ENCODE measurements around the gene NCBP3. TPM values are rescaled to one million over a fixed set of nuclear protein-coding genes. Genes with fewer than 3 reads are reported as not detected.
"Not testable (repeated sequence)": the region's sequence is repeated elsewhere in the genome, so short reads cannot be mapped to it uniquely, and the experiment has no call there.

NCBP3 gene
- total RNA-seq, 1 donor = 21.4 TPM

DNA sequence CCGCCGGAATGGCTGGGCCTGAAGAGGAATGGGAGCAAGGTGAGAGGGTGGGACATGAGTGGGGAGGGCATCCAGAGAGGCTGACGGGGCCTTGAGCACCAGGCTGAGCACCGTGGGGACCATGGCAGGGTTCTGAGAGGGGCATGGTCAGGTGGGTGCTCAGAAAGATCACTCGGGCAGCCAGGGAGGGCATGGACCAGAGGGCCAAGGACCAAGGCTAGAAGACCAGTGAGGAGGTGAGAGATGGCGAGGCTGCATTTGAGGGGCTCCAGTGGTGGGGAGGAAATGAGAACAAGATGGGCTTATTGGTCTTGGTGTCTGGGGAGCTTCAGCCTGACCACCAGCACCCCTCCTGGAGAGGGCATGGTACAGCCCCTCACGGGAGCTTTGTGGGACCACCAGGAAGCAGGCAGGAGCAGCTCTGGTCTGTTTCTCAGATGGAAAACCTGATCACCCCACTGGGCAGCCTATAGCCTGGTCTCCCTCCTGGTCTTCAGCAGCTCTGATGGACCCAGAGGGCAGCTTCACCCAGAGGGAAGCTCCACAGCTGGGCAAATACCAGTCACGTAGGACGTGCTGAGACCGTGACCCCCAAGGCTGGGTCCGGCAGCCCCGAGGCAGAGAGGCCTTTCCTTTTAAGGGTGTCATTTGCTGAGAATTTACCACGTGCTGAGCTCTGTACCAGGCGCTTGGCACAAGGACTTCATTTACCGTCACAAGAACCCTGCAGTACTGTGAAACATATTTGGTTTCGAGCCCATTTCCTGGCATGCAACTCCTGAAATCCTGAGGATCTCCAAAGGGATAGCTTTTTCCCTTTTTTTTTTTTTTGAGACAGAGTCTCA lies 11.4 kb upstream of the NCBP3 start:
- Histone ChIP-seq H3K4me1 (ENCODE audit: insufficient read depth, low read length) (no peaks in the 10 kb centered on the region), H3K4me3 (ENCODE audit: insufficient read depth, low read length) (no peak overlapping the region), H3K27ac (ENCODE audit: low read depth, low read length) (no peak overlapping the region), H3K4me2 (ENCODE audit: insufficient read depth, low read length) (no peak overlapping the region), H3K79me2 (ENCODE audit: insufficient read depth, low read length) (no peaks in the 10 kb centered on the region), H3K27me3 (ENCODE audit: insufficient read depth, low read length) (no peaks in the 10 kb centered on the region), H2AFZ (ENCODE audit: low read length) (no peak overlapping the region), H3K9me3 (ENCODE audit: low read depth, low read length) (no peaks in the 10 kb centered on the region), H3K36me3 (ENCODE audit: insufficient read depth, low read length) (peaks cover 8% of the 10 kb centered on the region), H4K20me1 (ENCODE audit: insufficient read depth, low read length) (no peaks in the 10 kb centered on the region)
- TF ChIP-seq, protein P1, sequence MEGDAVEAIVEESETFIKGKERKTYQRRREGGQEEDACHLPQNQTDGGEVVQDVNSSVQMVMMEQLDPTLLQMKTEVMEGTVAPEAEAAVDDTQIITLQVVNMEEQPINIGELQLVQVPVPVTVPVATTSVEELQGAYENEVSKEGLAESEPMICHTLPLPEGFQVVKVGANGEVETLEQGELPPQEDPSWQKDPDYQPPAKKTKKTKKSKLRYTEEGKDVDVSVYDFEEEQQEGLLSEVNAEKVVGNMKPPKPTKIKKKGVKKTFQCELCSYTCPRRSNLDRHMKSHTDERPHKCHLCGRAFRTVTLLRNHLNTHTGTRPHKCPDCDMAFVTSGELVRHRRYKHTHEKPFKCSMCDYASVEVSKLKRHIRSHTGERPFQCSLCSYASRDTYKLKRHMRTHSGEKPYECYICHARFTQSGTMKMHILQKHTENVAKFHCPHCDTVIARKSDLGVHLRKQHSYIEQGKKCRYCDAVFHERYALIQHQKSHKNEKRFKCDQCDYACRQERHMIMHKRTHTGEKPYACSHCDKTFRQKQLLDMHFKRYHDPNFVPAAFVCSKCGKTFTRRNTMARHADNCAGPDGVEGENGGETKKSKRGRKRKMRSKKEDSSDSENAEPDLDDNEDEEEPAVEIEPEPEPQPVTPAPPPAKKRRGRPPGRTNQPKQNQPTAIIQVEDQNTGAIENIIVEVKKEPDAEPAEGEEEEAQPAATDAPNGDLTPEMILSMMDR (IDR thresholded peaks at IDR 0.05; ENCODE audit: extremely low read depth, low read depth, low read length) = no peak
- DNase-seq (ENCODE audit: insufficient read length, low spot score, missing footprints) = peak; percentile 76

DNA sequence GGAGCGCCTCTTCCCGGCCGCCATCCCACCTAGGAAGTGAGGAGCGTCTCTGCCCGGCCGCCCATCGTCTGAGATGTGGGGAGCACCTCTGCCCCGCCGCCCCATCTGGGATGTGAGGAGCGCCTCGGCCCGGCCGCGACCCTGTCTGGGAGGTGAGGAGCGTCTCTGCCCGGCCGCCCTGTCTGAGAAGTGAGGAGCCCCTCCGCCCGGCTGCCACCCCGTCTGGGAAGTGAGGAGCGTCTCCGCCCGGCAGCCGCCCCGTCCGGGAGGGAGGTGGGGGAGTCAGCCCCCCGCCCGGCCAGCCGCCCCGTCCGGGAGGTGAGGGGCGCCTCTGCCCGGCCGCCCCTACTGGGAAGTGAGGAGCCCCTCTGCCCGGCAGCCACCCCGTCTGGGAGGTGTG lies 8.2 kb upstream of the NCBP3 start:
- not testable (repeated sequence) for H3K4me3 ChIP-seq (ENCODE audit: insufficient read depth, low read length); H3K27me3 ChIP-seq (ENCODE audit: insufficient read depth, low read length); H3K9me3 ChIP-seq (ENCODE audit: low read depth, low read length); H3K4me2 ChIP-seq (ENCODE audit: insufficient read depth, low read length); H3K27ac ChIP-seq (ENCODE audit: low read depth, low read length); H4K20me1 ChIP-seq (ENCODE audit: insufficient read depth, low read length); H3K4me1 ChIP-seq (ENCODE audit: insufficient read depth, low read length); H3K36me3 ChIP-seq (ENCODE audit: insufficient read depth, low read length); H2AFZ ChIP-seq (ENCODE audit: low read length); DNase-seq (ENCODE audit: insufficient read length, low spot score, missing footprints); H3K79me2 ChIP-seq (ENCODE audit: insufficient read depth, low read length)

DNA sequence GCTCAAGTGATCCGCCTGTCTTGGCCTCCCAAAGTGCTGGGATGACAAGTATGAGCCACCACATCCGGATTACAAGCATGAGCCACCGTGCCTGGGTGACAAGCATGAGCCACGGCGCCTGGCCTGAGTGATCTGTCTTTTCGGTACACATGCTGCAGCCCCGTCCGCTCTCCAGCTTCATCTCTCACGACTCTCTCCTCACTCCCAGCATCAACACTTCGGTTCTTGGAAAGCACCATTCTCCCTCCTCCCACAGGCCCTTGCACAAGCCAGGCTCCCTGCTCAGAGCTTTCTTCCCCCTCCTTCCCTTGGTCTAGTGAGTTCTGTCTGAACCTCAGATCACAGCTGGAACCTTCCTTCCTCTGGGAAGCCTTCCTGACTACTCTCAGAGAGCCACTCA lies 6.5 kb upstream of the NCBP3 start:
- Histone ChIP-seq H3K9me3 (ENCODE audit: low read depth, low read length) (no peaks in the 10 kb centered on the region), H3K36me3 (ENCODE audit: insufficient read depth, low read length) (no peaks in the 10 kb centered on the region), H2AFZ (ENCODE audit: low read length) (no peak overlapping the region), H3K4me3 (ENCODE audit: insufficient read depth, low read length) (no peak overlapping the region), H3K4me2 (ENCODE audit: insufficient read depth, low read length) (no peak overlapping the region), H3K27ac (ENCODE audit: low read depth, low read length) (no peak overlapping the region), H4K20me1 (ENCODE audit: insufficient read depth, low read length) (no peaks in the 10 kb centered on the region), H3K27me3 (ENCODE audit: insufficient read depth, low read length) (no peaks in the 10 kb centered on the region), H3K4me1 (ENCODE audit: insufficient read depth, low read length) (no peaks in the 10 kb centered on the region), H3K79me2 (ENCODE audit: insufficient read depth, low read length) (no peaks in the 10 kb centered on the region)
- peak; percentile 60 for DNase-seq (ENCODE audit: insufficient read length, low spot score, missing footprints)
- TF ChIP-seq, protein P1 (IDR thresholded peaks at IDR 0.05; ENCODE audit: extremely low read depth, low read depth, low read length) = no peak

DNA sequence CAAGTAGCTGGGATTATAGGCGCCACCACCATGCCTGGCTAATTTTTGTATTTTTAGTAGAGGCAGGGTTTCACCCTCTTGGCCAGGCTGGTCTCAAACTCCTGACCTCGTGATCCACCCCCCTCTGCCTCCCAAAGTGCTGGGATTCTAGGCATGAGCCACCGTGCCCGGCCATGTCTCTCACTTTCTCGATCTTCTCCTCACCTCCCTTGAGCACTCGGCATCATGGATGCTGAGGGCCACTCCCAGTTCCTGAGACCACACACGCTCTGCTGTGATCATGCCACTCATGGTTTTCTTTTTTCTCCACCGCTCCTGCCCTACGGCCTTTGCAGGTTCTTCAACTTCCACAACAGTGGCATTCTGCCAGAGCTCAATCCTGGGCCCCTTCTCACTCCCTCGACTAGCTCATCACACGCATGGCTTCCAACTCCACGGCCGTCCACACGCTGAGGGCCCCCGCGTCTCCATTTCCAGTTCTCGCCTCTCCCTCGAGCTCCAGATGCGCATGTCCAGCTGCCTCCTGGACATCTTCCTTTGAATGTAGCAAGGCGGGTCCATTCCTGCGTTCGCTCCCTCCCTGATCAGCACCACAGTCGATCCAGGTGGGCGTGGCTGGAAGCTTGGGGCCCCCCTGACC lies 5.5 kb upstream of the NCBP3 start:
- TF ChIP-seq, protein P1 (IDR thresholded peaks at IDR 0.05; ENCODE audit: extremely low read depth, low read depth, low read length) = no peak
- no peaks in the 10 kb centered on the region for H3K27me3 ChIP-seq (ENCODE audit: insufficient read depth, low read length)
- H3K4me1 ChIP-seq (ENCODE audit: insufficient read depth, low read length) = no peaks in the 10 kb centered on the region
- H3K27ac ChIP-seq (ENCODE audit: low read depth, low read length) = no peak overlapping the region
- no peaks in the 10 kb centered on the region for H3K79me2 ChIP-seq (ENCODE audit: insufficient read depth, low read length)
- H4K20me1 ChIP-seq (ENCODE audit: insufficient read depth, low read length) = no peaks in the 10 kb centered on the region
- no peak overlapping the region for H2AFZ ChIP-seq (ENCODE audit: low read length)
- peak; percentile 63 for DNase-seq (ENCODE audit: insufficient read length, low spot score, missing footprints)
- H3K4me3 ChIP-seq (ENCODE audit: insufficient read depth, low read length) = no peak overlapping the region
- H3K4me2 ChIP-seq (ENCODE audit: insufficient read depth, low read length) = no peak overlapping the region
- H3K9me3 ChIP-seq (ENCODE audit: low read depth, low read length) = no peaks in the 10 kb centered on the region
- H3K36me3 ChIP-seq (ENCODE audit: insufficient read depth, low read length) = no peaks in the 10 kb centered on the region

All from osteoblast (primary cell).